ENCODE measurements around the gene KCNJ12.

Gene KCNJ12

GRCh38 chr17:21466550-21466949 is 90.4 kb downstream of the KCNJ12 start:
- no peak overlapping the region for H3K4me3 ChIP-seq (ENCODE audit: low read depth in 1 of 2, low read length in 2 of 2)
- no peaks in the 10 kb centered on the region for H3K9me3 ChIP-seq (ENCODE audit: low read length)
- H3K27me3 ChIP-seq (ENCODE audit: control insufficient read depth in 1 of 2, insufficient read depth in 2 of 2, low read length in 2 of 2) = peaks cover 0 to 10% of the 10 kb centered on the region in 2 donors
- no peaks in the 10 kb centered on the region for H3K36me3 ChIP-seq (ENCODE audit: insufficient read depth, low read length)
- no peaks in the 10 kb centered on the region for H3K4me1 ChIP-seq (ENCODE audit: insufficient read depth, low read length)
- H3K9ac ChIP-seq (ENCODE audit: low read length) = no peak overlapping the region
- no peak overlapping the region for H3K27ac ChIP-seq (ENCODE audit: low read depth, low read length)

DNA sequence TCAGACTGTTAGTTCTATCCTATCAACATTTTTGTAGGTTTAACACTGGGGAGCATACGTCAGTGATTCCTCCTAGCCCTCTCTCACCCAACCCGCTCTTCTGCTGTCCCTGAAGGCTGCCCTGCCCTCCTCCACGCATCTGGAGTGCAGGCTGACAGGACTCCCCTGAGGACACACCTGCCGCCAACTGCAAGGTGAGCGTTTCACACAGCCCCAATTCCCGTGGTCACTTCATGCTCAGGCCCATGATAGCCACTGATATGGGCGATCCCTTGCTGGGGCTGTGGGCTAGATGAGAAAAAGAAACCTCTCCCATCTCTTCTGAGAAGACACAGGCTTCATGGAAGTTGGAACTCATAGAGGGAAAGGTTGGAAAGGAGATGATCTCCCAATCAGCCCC is 91.0 kb downstream of the KCNJ12 start:
- Histone ChIP-seq H3K36me3 (ENCODE audit: insufficient read depth, low read length) (no peaks in the 10 kb centered on the region), H3K4me1 (ENCODE audit: insufficient read depth, low read length) (no peaks in the 10 kb centered on the region), H3K9ac (ENCODE audit: low read length) (no peak overlapping the region), H3K27ac (ENCODE audit: low read depth, low read length) (no peak overlapping the region), H3K27me3 (ENCODE audit: control insufficient read depth in 1 of 2, insufficient read depth in 2 of 2, low read length in 2 of 2) (peaks cover 0 to 10% of the 10 kb centered on the region in 2 donors), H3K4me3 (ENCODE audit: low read depth in 1 of 2, low read length in 2 of 2) (no peak overlapping the region), H3K9me3 (ENCODE audit: low read length) (no peaks in the 10 kb centered on the region)

- H3K9ac ChIP-seq (ENCODE audit: low read length) = no peak overlapping the region
- H3K9me3 ChIP-seq (ENCODE audit: low read length) = no peaks in the 10 kb centered on the region
- no peaks in the 10 kb centered on the region for H3K36me3 ChIP-seq (ENCODE audit: insufficient read depth, low read length)
- H3K4me1 ChIP-seq (ENCODE audit: insufficient read depth, low read length) = no peaks in the 10 kb centered on the region
- H3K4me3 ChIP-seq (ENCODE audit: low read depth in 1 of 2, low read length in 2 of 2) = no peak overlapping the region
- H3K27ac ChIP-seq (ENCODE audit: low read depth, low read length) = no peak overlapping the region
- peaks cover 0 to 10% of the 10 kb centered on the region in 2 donors for H3K27me3 ChIP-seq (ENCODE audit: control insufficient read depth in 1 of 2, insufficient read depth in 2 of 2, low read length in 2 of 2)
Observed at GRCh38 chr17:21467739-21468490, 91.8 kb downstream of the KCNJ12 start.
